ENCODE results near the gene ATP11A. TPM values are rescaled to one million over a fixed set of nuclear protein-coding genes. Genes with fewer than 3 reads are reported as not detected.
A peak's percentile ranks its signal among the peaks of the same experiment; 100 is the strongest.
"Not testable (repeated sequence)": the region's sequence is repeated elsewhere in the genome, so short reads cannot be mapped to it uniquely, and the experiment has no call there.

The ATP11A gene
- total and polyA plus RNA-seq, 8 donors, result 271 to 502 (median 458) TPM

GRCh38 chr13:112800057-112800456, 110.2 kb downstream of the ATP11A start:
- no peak overlapping the region for H3K27ac ChIP-seq
- TF ChIP-seq CTCF (IDR thresholded peaks at IDR 0.05), result no peak
- H3K9me3 ChIP-seq, result no peaks in the 10 kb centered on the region
- H3K27me3 ChIP-seq, result no peaks in the 10 kb centered on the region
- peaks cover 0 to under 1% of the 10 kb centered on the region in 2 donors for H3K36me3 ChIP-seq
- intact Hi-C loops (cut with DNase I), result no loop called here
- DNase-seq (no peak), ATAC-seq (no peak)
- H3K4me1 ChIP-seq, result peaks cover 0 to 15% of the 10 kb centered on the region in 2 donors
- H3K4me3 ChIP-seq, result no peak overlapping the region

- DNase-seq; ATAC-seq; H3K27me3 ChIP-seq; H3K27ac ChIP-seq; H3K4me3 ChIP-seq; H3K9me3 ChIP-seq; intact Hi-C loops (cut with DNase I); H3K36me3 ChIP-seq: not testable (repeated sequence)
- H3K4me1 ChIP-seq, result peaks cover 0 to 15% of the 10 kb centered on the region in 2 donors
These were observed 111.0 kb downstream of the ATP11A start for GRCh38 chr13:112800807-112801206.

- Histone ChIP-seq H3K9me3 (no peaks in the 10 kb centered on the region), H3K4me3 (no peak overlapping the region), H3K27ac (peak overlapping the region in 1 of 2 donors; percentile 18), H3K36me3 (peaks cover 0 to 28% of the 10 kb centered on the region in 2 donors), H3K4me1 (peaks cover 0 to 15% of the 10 kb centered on the region in 2 donors), H3K27me3 (no peaks in the 10 kb centered on the region)
- no peak for DNase-seq
- intact Hi-C loops (cut with DNase I), result no loop called here
- ATAC-seq, result no peak
- TF ChIP-seq CTCF (IDR thresholded peaks at IDR 0.05), result no peak
These were observed 113.0 kb downstream of the ATP11A start for GRCh38 chr13:112802802-112803195.

- Histone ChIP-seq H3K4me3 (no peak overlapping the region), H3K27me3 (no peaks in the 10 kb centered on the region), H3K9me3 (no peaks in the 10 kb centered on the region), H3K27ac (peak overlapping the region in 1 of 2 donors; percentile 18), H3K36me3 (peaks cover 0 to 35% of the 10 kb centered on the region in 2 donors), H3K4me1 (peaks cover 0 to 15% of the 10 kb centered on the region in 2 donors)
- ATAC-seq (no peak), DNase-seq (no peak)
- intact Hi-C loops (cut with DNase I), result no loop called here
- no peak for TF ChIP-seq CTCF (IDR thresholded peaks at IDR 0.05)
These were observed 113.6 kb downstream of the ATP11A start for GRCh38 chr13:112803422-112803821.

- DNase-seq, result no peak
- no peak overlapping the region for H3K27ac ChIP-seq
- H3K9me3 ChIP-seq, result no peaks in the 10 kb centered on the region
- no peaks in the 10 kb centered on the region for H3K27me3 ChIP-seq
- no peak overlapping the region for H3K4me3 ChIP-seq
- no peak for ATAC-seq
- H3K4me1 ChIP-seq, result peaks cover 0 to 15% of the 10 kb centered on the region in 2 donors
- H3K36me3 ChIP-seq, result peaks cover 0 to 44% of the 10 kb centered on the region in 2 donors
- intact Hi-C loops (cut with DNase I), result no loop called here
- no peak for TF ChIP-seq CTCF (IDR thresholded peaks at IDR 0.05)
These were observed 114.5 kb downstream of the ATP11A start for GRCh38 chr13:112804374-112804773.

Data from left lung (tissue), 10 donors.